ENCODE results near the gene EFCC1.

DNA sequence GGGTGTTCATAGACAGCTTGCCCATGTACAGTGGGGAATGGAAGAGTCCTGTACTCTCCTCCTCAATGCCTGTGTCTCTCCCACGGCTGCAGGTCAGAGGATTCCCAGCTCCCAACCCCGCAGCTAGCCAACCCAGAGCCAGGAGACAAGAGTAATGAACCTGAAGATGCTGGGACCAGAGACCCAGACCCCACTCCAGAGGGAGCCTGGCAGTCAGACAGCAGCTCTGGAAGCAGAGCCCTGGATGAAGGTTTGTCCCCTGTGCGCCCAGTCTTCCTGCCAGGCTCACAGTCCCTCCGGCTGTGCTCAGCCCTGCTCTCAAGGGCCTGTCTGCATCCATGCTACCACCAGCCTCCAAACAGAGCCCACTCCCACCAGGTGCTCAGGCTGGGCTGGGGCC, 29.5 kb downstream of the EFCC1 start:
- TF ChIP-seq, protein P1, sequence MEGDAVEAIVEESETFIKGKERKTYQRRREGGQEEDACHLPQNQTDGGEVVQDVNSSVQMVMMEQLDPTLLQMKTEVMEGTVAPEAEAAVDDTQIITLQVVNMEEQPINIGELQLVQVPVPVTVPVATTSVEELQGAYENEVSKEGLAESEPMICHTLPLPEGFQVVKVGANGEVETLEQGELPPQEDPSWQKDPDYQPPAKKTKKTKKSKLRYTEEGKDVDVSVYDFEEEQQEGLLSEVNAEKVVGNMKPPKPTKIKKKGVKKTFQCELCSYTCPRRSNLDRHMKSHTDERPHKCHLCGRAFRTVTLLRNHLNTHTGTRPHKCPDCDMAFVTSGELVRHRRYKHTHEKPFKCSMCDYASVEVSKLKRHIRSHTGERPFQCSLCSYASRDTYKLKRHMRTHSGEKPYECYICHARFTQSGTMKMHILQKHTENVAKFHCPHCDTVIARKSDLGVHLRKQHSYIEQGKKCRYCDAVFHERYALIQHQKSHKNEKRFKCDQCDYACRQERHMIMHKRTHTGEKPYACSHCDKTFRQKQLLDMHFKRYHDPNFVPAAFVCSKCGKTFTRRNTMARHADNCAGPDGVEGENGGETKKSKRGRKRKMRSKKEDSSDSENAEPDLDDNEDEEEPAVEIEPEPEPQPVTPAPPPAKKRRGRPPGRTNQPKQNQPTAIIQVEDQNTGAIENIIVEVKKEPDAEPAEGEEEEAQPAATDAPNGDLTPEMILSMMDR (conservative IDR thresholded peaks at IDR 0.05) = no peak
- no peak for TF ChIP-seq EZH2 (IDR thresholded peaks at IDR 0.05; ENCODE audit: low read depth)

Data from PC-9 (cell line).